ENCODE data around the gene SERPINA3. TPM values are rescaled to one million over a fixed set of nuclear protein-coding genes. Genes with fewer than 3 reads are reported as not detected.

The SERPINA3 gene
- total RNA-seq = 0.50 and 7.2 TPM in 2 replicates
- 0.05 and 0.47 TPM in 2 replicates for polyA plus RNA-seq
- 0.18 and 0.71 TPM in 2 replicates for polyA plus RNA-seq (2012)
- not detected in 2 replicates for polyA minus RNA-seq (ENCODE audit: low replicate concordance)

DNA sequence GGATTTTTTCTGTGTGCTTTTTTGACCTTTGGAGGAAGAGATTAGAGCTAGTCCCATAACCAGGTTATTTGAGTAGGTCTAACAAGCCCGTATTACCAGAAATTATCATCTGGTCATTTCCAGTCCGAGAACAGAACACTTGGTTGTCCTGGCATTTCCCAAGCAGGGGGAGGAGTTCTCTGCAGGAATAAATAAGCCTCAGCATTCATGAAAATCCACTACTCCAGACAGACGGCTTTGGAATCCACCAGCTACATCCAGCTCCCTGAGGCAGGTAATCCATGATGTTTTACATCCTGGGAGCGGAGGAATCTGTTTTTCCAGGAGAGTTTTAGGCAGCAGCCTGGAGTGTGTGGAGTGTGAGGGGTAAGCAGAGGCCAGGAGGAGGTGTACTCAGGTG lies at the start of gene SERPINA3:
Gene SERPINA3, plus strand, starts transcription at position 218 of the 400 bp plus-strand sequence. CDS start 2,051 bp downstream, outside the sequence.
- Histone ChIP-seq H3K4me1 (ENCODE audit: control insufficient read depth, extremely low read depth, insufficient read depth, low read length) (no peaks in the 10 kb centered on the region), H3K27ac (ENCODE audit: insufficient read depth, low read length) (no peak within 1 kb of the TSS), H2AFZ (ENCODE audit: low read length) (no peak within 1 kb of the TSS), H4K20me1 (ENCODE audit: control insufficient read depth, extremely low read depth, insufficient read depth, low read length) (no peaks in the 10 kb centered on the region), H3K4me3 (replicated peaks in 1 of 4; ENCODE audit: control extremely low read depth in 1 of 4, insufficient read depth in 1 of 4, low read depth in 3 of 4, low read length in 4 of 4) (no peak within 1 kb of the TSS), H3K36me3 (ENCODE audit: control insufficient read depth, insufficient read depth, low read length) (no peaks in the 10 kb centered on the region), H3K4me2 (ENCODE audit: extremely low read depth, insufficient read depth, low read length) (no peak within 1 kb of the TSS), H3K9me3 (ENCODE audit: control insufficient read depth, insufficient read depth, low read depth, low read length) (no peaks in the 10 kb centered on the region), H3K9ac (ENCODE audit: insufficient read depth, low read length) (no peak within 1 kb of the TSS), H3K79me2 (ENCODE audit: control insufficient read depth, insufficient read depth, low read length) (no peaks in the 10 kb centered on the region), H3K27me3 (ENCODE audit: control insufficient read depth, insufficient read depth, low read length) (no peaks in the 10 kb centered on the region)
- peak; percentile 40 to 70 for DNase-seq (ENCODE audit: low read depth in 2 of 2)
- TF ChIP-seq, protein P1, sequence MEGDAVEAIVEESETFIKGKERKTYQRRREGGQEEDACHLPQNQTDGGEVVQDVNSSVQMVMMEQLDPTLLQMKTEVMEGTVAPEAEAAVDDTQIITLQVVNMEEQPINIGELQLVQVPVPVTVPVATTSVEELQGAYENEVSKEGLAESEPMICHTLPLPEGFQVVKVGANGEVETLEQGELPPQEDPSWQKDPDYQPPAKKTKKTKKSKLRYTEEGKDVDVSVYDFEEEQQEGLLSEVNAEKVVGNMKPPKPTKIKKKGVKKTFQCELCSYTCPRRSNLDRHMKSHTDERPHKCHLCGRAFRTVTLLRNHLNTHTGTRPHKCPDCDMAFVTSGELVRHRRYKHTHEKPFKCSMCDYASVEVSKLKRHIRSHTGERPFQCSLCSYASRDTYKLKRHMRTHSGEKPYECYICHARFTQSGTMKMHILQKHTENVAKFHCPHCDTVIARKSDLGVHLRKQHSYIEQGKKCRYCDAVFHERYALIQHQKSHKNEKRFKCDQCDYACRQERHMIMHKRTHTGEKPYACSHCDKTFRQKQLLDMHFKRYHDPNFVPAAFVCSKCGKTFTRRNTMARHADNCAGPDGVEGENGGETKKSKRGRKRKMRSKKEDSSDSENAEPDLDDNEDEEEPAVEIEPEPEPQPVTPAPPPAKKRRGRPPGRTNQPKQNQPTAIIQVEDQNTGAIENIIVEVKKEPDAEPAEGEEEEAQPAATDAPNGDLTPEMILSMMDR (conservative IDR thresholded peaks at IDR 0.05 in 1 of 2, IDR thresholded peaks at IDR 0.05 in 1 of 2; ENCODE audit: low read depth in 1 of 2, low read length in 2 of 2) = no peak
- no peak for TF ChIP-seq EZH2 (IDR thresholded peaks at IDR 0.05; ENCODE audit: low read length, missing control alignments)

DNA sequence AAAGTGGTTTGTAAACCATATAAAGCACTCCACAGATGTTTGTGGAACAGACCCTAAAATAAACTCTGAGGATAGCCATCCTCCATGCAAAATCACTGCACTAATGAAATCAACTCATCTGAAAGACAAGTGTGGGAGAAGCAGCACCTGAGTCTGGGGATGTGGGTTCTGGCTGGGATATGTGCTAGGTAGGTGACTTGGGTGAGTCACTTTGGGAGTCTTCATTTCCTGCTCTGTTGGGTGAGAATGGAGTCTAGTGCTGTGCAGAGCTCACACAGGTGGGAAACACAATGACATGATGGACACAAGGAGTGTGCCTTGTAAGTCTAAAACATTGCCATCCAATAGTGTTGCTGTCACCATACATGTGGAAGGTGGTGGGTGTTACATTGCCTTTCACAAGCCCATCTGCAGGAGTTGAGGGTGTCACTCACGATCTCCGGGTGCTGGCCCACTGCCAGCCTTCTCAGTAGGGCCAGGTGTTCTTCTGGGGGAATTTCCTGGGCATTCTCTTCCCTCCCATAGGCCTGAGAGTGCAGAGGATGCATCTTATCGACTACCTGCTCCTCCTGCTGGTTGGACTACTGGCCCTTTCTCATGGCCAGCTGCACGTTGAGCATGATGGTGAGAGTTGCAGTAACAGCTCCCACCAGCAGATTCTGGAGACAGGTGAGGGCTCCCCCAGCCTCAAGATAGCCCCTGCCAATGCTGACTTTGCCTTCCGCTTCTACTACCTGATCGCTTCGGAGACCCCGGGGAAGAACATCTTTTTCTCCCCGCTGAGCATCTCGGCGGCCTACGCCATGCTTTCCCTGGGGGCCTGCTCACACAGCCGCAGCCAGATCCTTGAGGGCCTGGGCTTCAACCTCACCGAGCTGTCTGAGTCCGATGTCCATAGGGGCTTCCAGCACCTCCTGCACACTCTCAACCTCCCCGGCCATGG lies 49.0 kb upstream of the SERPINA3 start:
- H2AFZ ChIP-seq (ENCODE audit: low read length) = no peak overlapping the region
- H3K4me2 ChIP-seq (ENCODE audit: extremely low read depth, insufficient read depth, low read length) = no peak overlapping the region
- no peaks in the 10 kb centered on the region for H4K20me1 ChIP-seq (ENCODE audit: control insufficient read depth, extremely low read depth, insufficient read depth, low read length)
- no peak overlapping the region for H3K9ac ChIP-seq (ENCODE audit: insufficient read depth, low read length)
- no peak overlapping the region for H3K27ac ChIP-seq (ENCODE audit: insufficient read depth, low read length)
- TF ChIP-seq EZH2 (IDR thresholded peaks at IDR 0.05; ENCODE audit: low read length, missing control alignments) = no peak
- TF ChIP-seq, protein P1 (conservative IDR thresholded peaks at IDR 0.05 in 1 of 2, IDR thresholded peaks at IDR 0.05 in 1 of 2; ENCODE audit: low read depth in 1 of 2, low read length in 2 of 2) = no peak
- H3K4me1 ChIP-seq (ENCODE audit: control insufficient read depth, extremely low read depth, insufficient read depth, low read length) = no peaks in the 10 kb centered on the region
- no peaks in the 10 kb centered on the region for H3K27me3 ChIP-seq (ENCODE audit: control insufficient read depth, insufficient read depth, low read length)
- DNase-seq (ENCODE audit: low read depth in 2 of 2) = no peak
- H3K9me3 ChIP-seq (ENCODE audit: control insufficient read depth, insufficient read depth, low read depth, low read length) = no peaks in the 10 kb centered on the region
- H3K79me2 ChIP-seq (ENCODE audit: control insufficient read depth, insufficient read depth, low read length) = no peaks in the 10 kb centered on the region
- H3K36me3 ChIP-seq (ENCODE audit: control insufficient read depth, insufficient read depth, low read length) = no peaks in the 10 kb centered on the region
- no peak overlapping the region for H3K4me3 ChIP-seq (replicated peaks in 1 of 4; ENCODE audit: control extremely low read depth in 1 of 4, insufficient read depth in 1 of 4, low read depth in 3 of 4, low read length in 4 of 4)

DNA sequence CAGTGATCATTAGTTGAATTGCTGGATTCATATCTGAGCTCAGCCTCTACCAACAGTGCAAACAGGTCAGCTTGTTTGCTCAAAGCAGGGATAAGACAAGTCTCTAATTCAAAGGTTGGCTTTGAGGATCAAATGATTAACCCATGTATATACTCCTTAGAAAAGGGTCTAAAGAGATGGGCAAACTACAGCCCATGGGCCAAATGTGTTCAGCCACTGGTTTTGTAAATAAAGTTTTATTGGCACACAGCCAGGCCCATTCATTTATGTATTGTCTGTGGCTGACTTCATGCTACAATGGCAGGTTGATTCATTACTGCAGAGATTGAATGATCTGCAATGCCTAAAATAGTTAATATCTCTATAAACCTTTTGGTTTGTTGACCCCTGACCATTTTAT lies 47.8 kb upstream of the SERPINA3 start:
- TF ChIP-seq EZH2 (IDR thresholded peaks at IDR 0.05; ENCODE audit: low read length, missing control alignments) = no peak
- TF ChIP-seq, protein P1 (conservative IDR thresholded peaks at IDR 0.05 in 1 of 2, IDR thresholded peaks at IDR 0.05 in 1 of 2; ENCODE audit: low read depth in 1 of 2, low read length in 2 of 2) = no peak
- DNase-seq (ENCODE audit: low read depth in 2 of 2) = no peak
- no peaks in the 10 kb centered on the region for H3K4me1 ChIP-seq (ENCODE audit: control insufficient read depth, extremely low read depth, insufficient read depth, low read length)
- no peaks in the 10 kb centered on the region for H3K36me3 ChIP-seq (ENCODE audit: control insufficient read depth, insufficient read depth, low read length)
- H3K27me3 ChIP-seq (ENCODE audit: control insufficient read depth, insufficient read depth, low read length) = no peaks in the 10 kb centered on the region
- no peaks in the 10 kb centered on the region for H4K20me1 ChIP-seq (ENCODE audit: control insufficient read depth, extremely low read depth, insufficient read depth, low read length)
- H3K79me2 ChIP-seq (ENCODE audit: control insufficient read depth, insufficient read depth, low read length) = no peaks in the 10 kb centered on the region
- H3K4me3 ChIP-seq (replicated peaks in 1 of 4; ENCODE audit: control extremely low read depth in 1 of 4, insufficient read depth in 1 of 4, low read depth in 3 of 4, low read length in 4 of 4) = no peak overlapping the region
- H3K27ac ChIP-seq (ENCODE audit: insufficient read depth, low read length) = no peak overlapping the region
- H3K4me2 ChIP-seq (ENCODE audit: extremely low read depth, insufficient read depth, low read length) = no peak overlapping the region
- H2AFZ ChIP-seq (ENCODE audit: low read length) = no peak overlapping the region
- no peak overlapping the region for H3K9ac ChIP-seq (ENCODE audit: insufficient read depth, low read length)
- H3K9me3 ChIP-seq (ENCODE audit: control insufficient read depth, insufficient read depth, low read depth, low read length) = no peaks in the 10 kb centered on the region
